ENCODE measurements around the gene FGF1.

The FGF1 gene

DNA sequence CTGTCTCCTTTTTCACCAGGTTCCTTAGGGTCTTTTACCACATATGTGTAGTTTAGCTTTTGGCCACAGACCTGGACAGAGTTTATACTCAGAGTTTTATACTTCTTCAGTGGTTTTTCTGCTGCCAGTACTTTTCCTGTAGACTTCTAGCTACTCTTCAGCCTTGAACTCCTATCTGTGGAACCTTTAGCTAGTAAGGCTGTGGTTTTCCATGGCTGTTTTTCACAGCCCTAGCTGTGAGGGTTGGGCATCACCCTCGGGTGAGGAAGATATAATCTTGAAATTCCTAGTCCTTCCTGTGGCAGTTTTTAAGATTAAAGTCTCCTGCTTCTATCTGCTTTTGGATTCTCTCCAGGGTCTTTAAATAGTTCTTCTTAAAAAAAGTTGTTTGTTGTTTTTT, 109.1 kb downstream of the FGF1 start:
- DNase-seq: no peak

DNA sequence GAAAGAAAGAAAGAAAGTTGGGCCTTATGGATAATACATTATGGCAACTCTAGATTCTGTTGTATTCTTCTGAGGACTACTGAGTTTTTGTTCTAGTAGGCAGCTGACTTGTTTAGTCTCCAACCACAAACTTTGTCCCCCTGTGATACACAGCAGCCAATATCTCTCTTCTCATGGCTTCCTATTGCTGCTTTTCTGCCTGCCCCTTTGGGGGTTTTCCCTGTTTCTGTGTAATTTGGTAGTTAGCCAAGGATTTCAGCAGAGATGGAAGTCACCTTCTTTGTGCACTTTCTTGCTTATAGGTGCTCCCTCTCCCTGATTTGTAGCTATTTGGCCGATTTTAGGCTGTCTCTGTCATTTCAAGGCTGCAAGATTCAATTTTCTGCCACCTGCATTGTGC, 109.6 kb downstream of the FGF1 start:
- H3K4me1 ChIP-seq: no peaks in the 10 kb centered on the region; the same call in 1 of the 2 replicates
- H3K27me3 ChIP-seq: no peaks in the 10 kb centered on the region
- H3K36me3 ChIP-seq: no peaks in the 10 kb centered on the region
- H3K9me3 ChIP-seq: no peaks in the 10 kb centered on the region
- H3K4me3 ChIP-seq (ENCODE audit: low read depth, low read length): no peak overlapping the region
- TF ChIP-seq, protein P1, sequence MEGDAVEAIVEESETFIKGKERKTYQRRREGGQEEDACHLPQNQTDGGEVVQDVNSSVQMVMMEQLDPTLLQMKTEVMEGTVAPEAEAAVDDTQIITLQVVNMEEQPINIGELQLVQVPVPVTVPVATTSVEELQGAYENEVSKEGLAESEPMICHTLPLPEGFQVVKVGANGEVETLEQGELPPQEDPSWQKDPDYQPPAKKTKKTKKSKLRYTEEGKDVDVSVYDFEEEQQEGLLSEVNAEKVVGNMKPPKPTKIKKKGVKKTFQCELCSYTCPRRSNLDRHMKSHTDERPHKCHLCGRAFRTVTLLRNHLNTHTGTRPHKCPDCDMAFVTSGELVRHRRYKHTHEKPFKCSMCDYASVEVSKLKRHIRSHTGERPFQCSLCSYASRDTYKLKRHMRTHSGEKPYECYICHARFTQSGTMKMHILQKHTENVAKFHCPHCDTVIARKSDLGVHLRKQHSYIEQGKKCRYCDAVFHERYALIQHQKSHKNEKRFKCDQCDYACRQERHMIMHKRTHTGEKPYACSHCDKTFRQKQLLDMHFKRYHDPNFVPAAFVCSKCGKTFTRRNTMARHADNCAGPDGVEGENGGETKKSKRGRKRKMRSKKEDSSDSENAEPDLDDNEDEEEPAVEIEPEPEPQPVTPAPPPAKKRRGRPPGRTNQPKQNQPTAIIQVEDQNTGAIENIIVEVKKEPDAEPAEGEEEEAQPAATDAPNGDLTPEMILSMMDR (IDR thresholded peaks at IDR 0.05; ENCODE audit: low read depth, low read length): no peak
- DNase-seq: no peak

More for the DNA sequence above, 109.1 kb downstream of the FGF1 start:
- Histone ChIP-seq H3K4me3 (ENCODE audit: low read depth, low read length) (no peak overlapping the region), H3K9me3 (no peaks in the 10 kb centered on the region), H3K4me1 (no peaks in the 10 kb centered on the region; the same call in 1 of the 2 replicates), H3K27me3 (no peaks in the 10 kb centered on the region), H3K36me3 (no peaks in the 10 kb centered on the region)
- TF ChIP-seq, protein P1 (IDR thresholded peaks at IDR 0.05; ENCODE audit: low read depth, low read length): no peak

DNA sequence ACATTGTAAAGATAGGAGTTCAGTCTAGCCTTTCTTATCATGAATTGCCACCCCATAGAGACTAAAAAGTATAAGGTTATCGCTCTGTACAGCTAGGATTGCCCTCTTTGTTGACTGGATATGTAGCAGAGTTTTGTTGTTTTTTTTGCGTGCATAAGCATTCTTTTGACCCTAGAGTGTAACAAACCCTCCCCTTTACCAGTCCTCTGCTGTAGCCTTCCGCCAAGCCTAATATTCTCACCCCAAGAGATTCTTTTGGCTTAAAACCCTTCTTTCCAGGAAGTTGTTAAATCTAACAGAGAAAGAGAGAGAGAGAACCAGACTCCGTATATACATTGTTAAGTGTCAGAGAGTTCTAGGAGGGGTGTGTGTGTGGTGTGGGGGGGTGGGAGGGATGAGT, 113.9 kb downstream of the FGF1 start:
- no peak overlapping the region for H3K4me3 ChIP-seq (ENCODE audit: low read depth, low read length)
- H3K27me3 ChIP-seq: no peaks in the 10 kb centered on the region
- no peaks in the 10 kb centered on the region for H3K9me3 ChIP-seq
- H3K4me1 ChIP-seq: no peaks in the 10 kb centered on the region; the same call in 1 of the 2 replicates
- TF ChIP-seq, protein P1 (IDR thresholded peaks at IDR 0.05; ENCODE audit: low read depth, low read length): no peak
- DNase-seq: no peak
- H3K36me3 ChIP-seq: no peaks in the 10 kb centered on the region

DNA sequence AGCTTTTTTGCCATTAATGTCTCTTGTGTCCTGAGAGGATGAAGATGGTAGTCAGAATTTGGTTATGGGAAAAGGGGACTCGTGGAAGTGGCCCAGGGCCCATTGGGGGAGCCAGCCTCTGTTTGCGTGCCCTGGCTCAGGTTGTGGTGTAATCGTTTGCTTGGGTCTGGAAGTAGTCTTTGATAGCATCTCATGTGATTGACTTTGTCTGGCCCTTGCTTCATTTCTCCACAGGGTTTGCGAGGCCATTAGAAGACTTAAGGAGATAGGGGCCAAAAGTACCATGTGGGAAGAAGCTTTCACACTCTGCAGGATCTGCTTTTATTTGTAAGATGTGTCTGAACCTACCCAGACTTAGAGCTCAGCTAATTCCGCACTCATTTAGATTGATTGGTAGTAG, 114.5 kb downstream of the FGF1 start:
- H3K4me1 ChIP-seq: no peaks in the 10 kb centered on the region
- H3K4me3 ChIP-seq (ENCODE audit: low read depth, low read length): no peak overlapping the region
- no peak for DNase-seq

GRCh38 chr5:142569905-142570304, 116.0 kb downstream of the FGF1 start:
- no peaks in the 10 kb centered on the region for H3K4me1 ChIP-seq
- no peaks in the 10 kb centered on the region for H3K27me3 ChIP-seq
- H3K36me3 ChIP-seq: no peaks in the 10 kb centered on the region
- DNase-seq: no peak
- no peaks in the 10 kb centered on the region for H3K9me3 ChIP-seq
- TF ChIP-seq, protein P1 (IDR thresholded peaks at IDR 0.05; ENCODE audit: low read depth, low read length): no peak
- H3K4me3 ChIP-seq (ENCODE audit: low read depth, low read length): no peak overlapping the region

More for the DNA sequence above, 114.5 kb downstream of the FGF1 start:
- no peaks in the 10 kb centered on the region for H3K27me3 ChIP-seq
- no peaks in the 10 kb centered on the region for H3K9me3 ChIP-seq
- H3K36me3 ChIP-seq: no peaks in the 10 kb centered on the region
- TF ChIP-seq, protein P1 (IDR thresholded peaks at IDR 0.05; ENCODE audit: low read depth, low read length): no peak

GRCh38 chr5:142568996-142569335, 116.9 kb downstream of the FGF1 start:
- H3K36me3 ChIP-seq: no peaks in the 10 kb centered on the region
- no peaks in the 10 kb centered on the region for H3K9me3 ChIP-seq
- H3K27me3 ChIP-seq: no peaks in the 10 kb centered on the region
- H3K4me3 ChIP-seq (ENCODE audit: low read depth, low read length): no peak overlapping the region
- no peaks in the 10 kb centered on the region for H3K4me1 ChIP-seq
- TF ChIP-seq, protein P1 (IDR thresholded peaks at IDR 0.05; ENCODE audit: low read depth, low read length): no peak
- DNase-seq: no peak

All from BE2C (cell line).